Loucy (cell line): ENCODE measurements around the gene FOXP1.

Source experiments
- H2AFZ ChIP-seq: fragments of 200-600 bp; sonication (generic); 2 replicates; pipeline ENCODE4 v1.6.0; 2016; ENCODE audit warnings: antibody characterized with exemption, mild to moderate bottlenecking, low read length, moderate library complexity
- H3F3A ChIP-seq: fragments of 200-600 bp; 2 replicates; pipeline ENCODE4 v1.6.0; 2016; ENCODE audit warnings: antibody characterized with exemption, low read depth, mild to moderate bottlenecking
- H3K27me3 ChIP-seq: fragments of 200-600 bp; sonication (generic); 2 replicates; pipeline ENCODE4 v1.6.1; 2014; ENCODE audit warnings: low read length, mild to moderate bottlenecking; ENCODE audit not compliant: insufficient read depth, poor library complexity, severe bottlenecking
- H3K36me3 ChIP-seq: fragments of 200-600 bp; sonication (generic); 2 replicates; pipeline ENCODE4 v1.6.1; 2016; ENCODE audit warnings: low read length; ENCODE audit not compliant: insufficient read depth
- H3K4me1 ChIP-seq: fragments of 200-600 bp; sonication (generic); 2 replicates; pipeline ENCODE4 v1.5.1; 2014; ENCODE audit warnings: low read length, mild to moderate bottlenecking; ENCODE audit not compliant: insufficient read depth, poor library complexity, severe bottlenecking
- H3K4me2 ChIP-seq: fragments of 200-600 bp; sonication (generic); 2 replicates; pipeline ENCODE4 v1.6.0; 2014; ENCODE audit warnings: antibody characterized with exemption, low read length, low read depth, mild to moderate bottlenecking; ENCODE audit not compliant: poor library complexity, severe bottlenecking
- H3K4me3 ChIP-seq: fragments of 200-600 bp; sonication (generic); 2 replicates; pipeline ENCODE4 v1.5.1; 2014; ENCODE audit warnings: low read length, mild to moderate bottlenecking, mixed read lengths; ENCODE audit not compliant: poor library complexity, severe bottlenecking
- H3K79me2 ChIP-seq: fragments of 200-600 bp; sonication (generic); 2 replicates; pipeline ENCODE4 v1.6.1; 2014; ENCODE audit warnings: low read length; ENCODE audit not compliant: insufficient read depth
- H3K9ac ChIP-seq: fragments of 200-600 bp; sonication (generic); 2 replicates; pipeline ENCODE4 v1.6.0; 2014; ENCODE audit warnings: mild to moderate bottlenecking, low read depth, low read length, moderate library complexity; ENCODE audit not compliant: poor library complexity, severe bottlenecking
- H3K9me2 ChIP-seq: fragments of 200-600 bp; sonication (generic); replicated peaks from 2 replicates; pipeline ENCODE4 v1.6.1; 2016; ENCODE audit warnings: low read depth, low read length, mixed read lengths
- H3K9me3 ChIP-seq: fragments of 200-600 bp; sonication (generic); 2 replicates; pipeline ENCODE4 v1.6.1; 2014; ENCODE audit warnings: mild to moderate bottlenecking, antibody characterized with exemption, low read length, low read depth; ENCODE audit not compliant: insufficient read depth
- H4K20me1 ChIP-seq: fragments of 200-600 bp; sonication (generic); 2 replicates; pipeline ENCODE4 v1.6.0; 2014; ENCODE audit warnings: antibody characterized with exemption, low read length, mild to moderate bottlenecking; ENCODE audit not compliant: insufficient read depth, poor library complexity, severe bottlenecking
- EZH2phosphoT487 ChIP-seq: fragments of 200-600 bp; IDR thresholded peaks from 2 replicates; pipeline ENCODE4 v1.6.1; 2018; ENCODE audit warnings: antibody characterized with exemption, mild to moderate bottlenecking, moderate library complexity, borderline replicate concordance
- TF ChIP-seq, protein P1 (sequence below): fragments of 200-600 bp; sonication (generic); conservative IDR thresholded peaks from 2 replicates; pipeline ENCODE4 v1.5.1; 2014; ENCODE audit warnings: mild to moderate bottlenecking, antibody characterized with exemption, low read length

FOXP1 gene

DNA sequence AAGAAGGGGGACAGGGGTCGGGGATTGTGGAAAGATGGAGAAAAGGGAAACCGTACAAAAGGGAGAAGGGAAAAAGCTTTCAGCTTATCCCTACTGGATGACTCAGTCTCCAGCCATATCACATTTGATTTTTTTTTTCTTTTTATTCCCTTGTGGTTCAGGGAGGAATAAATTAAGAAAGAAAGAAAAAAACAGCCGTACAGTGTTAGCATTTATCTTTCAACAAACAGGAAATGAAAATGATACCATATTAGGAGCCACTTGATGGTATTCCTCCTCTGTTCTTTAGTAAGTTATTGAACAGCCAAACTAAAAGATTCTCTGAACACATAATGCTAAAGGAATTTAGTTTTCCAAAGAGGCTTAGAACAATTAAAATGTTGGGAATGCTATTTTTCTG lies 594.4 kb downstream of the FOXP1 start:
- Histone ChIP-seq H3F3A (0 out of 2 replicates have a peak, but pooled peaks cover 7% of the 10 kb centered on the region), H3K79me2 (peaks cover 5% of the 10 kb centered on the region; the same call in 1 of the 2 replicates), H3K4me1 (peaks cover 24% of the 10 kb centered on the region), H3K9ac (no peak overlapping the region), H3K4me3 (no peak overlapping the region), H3K36me3 (peaks cover 64% of the 10 kb centered on the region), H3K9me3 (no peaks in the 10 kb centered on the region), H2AFZ (no peak overlapping the region), H3K27me3 (no peaks in the 10 kb centered on the region), H3K9me2 (no peaks in the 10 kb centered on the region), H4K20me1 (no peaks in the 10 kb centered on the region), H3K4me2 (no peak overlapping the region)
- TF ChIP-seq, protein P1, sequence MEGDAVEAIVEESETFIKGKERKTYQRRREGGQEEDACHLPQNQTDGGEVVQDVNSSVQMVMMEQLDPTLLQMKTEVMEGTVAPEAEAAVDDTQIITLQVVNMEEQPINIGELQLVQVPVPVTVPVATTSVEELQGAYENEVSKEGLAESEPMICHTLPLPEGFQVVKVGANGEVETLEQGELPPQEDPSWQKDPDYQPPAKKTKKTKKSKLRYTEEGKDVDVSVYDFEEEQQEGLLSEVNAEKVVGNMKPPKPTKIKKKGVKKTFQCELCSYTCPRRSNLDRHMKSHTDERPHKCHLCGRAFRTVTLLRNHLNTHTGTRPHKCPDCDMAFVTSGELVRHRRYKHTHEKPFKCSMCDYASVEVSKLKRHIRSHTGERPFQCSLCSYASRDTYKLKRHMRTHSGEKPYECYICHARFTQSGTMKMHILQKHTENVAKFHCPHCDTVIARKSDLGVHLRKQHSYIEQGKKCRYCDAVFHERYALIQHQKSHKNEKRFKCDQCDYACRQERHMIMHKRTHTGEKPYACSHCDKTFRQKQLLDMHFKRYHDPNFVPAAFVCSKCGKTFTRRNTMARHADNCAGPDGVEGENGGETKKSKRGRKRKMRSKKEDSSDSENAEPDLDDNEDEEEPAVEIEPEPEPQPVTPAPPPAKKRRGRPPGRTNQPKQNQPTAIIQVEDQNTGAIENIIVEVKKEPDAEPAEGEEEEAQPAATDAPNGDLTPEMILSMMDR, result no peak
- no peak for TF ChIP-seq EZH2phosphoT487

DNA sequence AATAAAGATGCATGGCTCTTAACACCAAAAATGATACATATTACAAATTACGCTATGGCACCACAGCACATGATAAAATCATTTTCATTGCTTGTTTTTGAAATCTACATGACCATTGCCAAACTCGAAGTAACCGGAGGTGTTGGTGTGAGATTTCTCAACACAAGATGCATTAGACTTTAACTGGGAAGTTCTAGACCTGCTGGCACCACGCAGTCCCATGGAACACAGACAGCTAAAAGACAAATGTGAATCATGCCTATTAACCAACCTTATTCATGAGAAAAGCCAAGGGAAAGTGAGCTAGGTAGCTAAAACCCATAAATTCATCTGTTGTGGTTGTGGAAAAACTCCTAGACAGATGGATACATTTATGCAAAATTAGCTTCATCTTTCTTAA lies 595.4 kb downstream of the FOXP1 start:
- H3K4me3 ChIP-seq, result no peak overlapping the region
- 0 out of 2 replicates have a peak, but pooled peaks cover 7% of the 10 kb centered on the region for H3F3A ChIP-seq
- peaks cover 26% of the 10 kb centered on the region for H3K4me1 ChIP-seq
- peaks cover 67% of the 10 kb centered on the region for H3K36me3 ChIP-seq
- no peaks in the 10 kb centered on the region for H3K9me3 ChIP-seq
- H3K9me2 ChIP-seq, result no peaks in the 10 kb centered on the region
- H2AFZ ChIP-seq, result no peak overlapping the region
- TF ChIP-seq, protein P1, result no peak
- TF ChIP-seq EZH2phosphoT487, result no peak
- peaks cover 5% of the 10 kb centered on the region; the same call in 1 of the 2 replicates for H3K79me2 ChIP-seq
- H3K27me3 ChIP-seq, result no peaks in the 10 kb centered on the region
- H4K20me1 ChIP-seq, result no peaks in the 10 kb centered on the region
- H3K4me2 ChIP-seq, result no peak overlapping the region
- no peak overlapping the region for H3K9ac ChIP-seq

DNA sequence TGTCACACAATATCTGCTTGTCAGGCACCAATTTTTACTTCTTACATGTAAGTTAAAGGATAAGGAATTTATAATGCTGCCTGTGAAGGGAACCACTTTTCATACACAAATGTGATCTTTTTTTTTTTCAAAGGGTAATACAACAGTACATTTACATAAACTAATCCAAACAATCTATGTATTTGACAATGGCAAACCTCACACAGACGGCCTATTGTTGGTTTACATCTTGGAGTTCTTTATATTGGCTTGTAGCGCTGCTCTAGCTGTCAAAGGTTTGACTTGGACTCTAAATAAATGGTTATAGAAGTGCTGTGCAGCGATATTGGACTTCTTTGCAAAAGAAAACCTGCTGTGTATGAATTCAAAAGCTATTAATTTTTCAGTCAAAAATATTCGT lies 598.0 kb downstream of the FOXP1 start:
- TF ChIP-seq, protein P1, result no peak
- TF ChIP-seq EZH2phosphoT487, result no peak
- Histone ChIP-seq H3K9me3 (no peaks in the 10 kb centered on the region), H3K9me2 (no peaks in the 10 kb centered on the region), H3K4me3 (no peak overlapping the region), H3K27me3 (no peaks in the 10 kb centered on the region), H2AFZ (no peak overlapping the region), H3K4me2 (no peak overlapping the region), H3K79me2 (peaks cover 5% of the 10 kb centered on the region; the same call in 1 of the 2 replicates), H3K9ac (no peak overlapping the region), H3K36me3 (peaks cover 53% of the 10 kb centered on the region), H3F3A (0 out of 2 replicates have a peak, but pooled peaks cover 6% of the 10 kb centered on the region), H3K4me1 (peaks cover 29% of the 10 kb centered on the region), H4K20me1 (no peaks in the 10 kb centered on the region)
